Heart right ventricle (tissue), 16 donors: ENCODE data around the gene SETD1B. TPM values are rescaled to one million over a fixed set of nuclear protein-coding genes. Genes with fewer than 3 reads are reported as not detected.
"Not testable (repeated sequence)": the region's sequence is repeated elsewhere in the genome, so short reads cannot be mapped to it uniquely, and the experiment has no call there.

Experiments used
- ATAC-seq, 8 donors: fragments of 200-7000 bp; cut with Tn5 transposase; one replicate each; pipeline ENCODE4 v1.9.1; 2020; ENCODE audit warnings: mild to moderate bottlenecking in 8 of 8, moderate library complexity in 8 of 8, moderate number of reproducible peaks in 1 of 8
- DNase-seq, 2 donors: peaks; one replicate each; pipeline ENCODE4 v3.0.0-alpha.2; 2020
- H3K27ac ChIP-seq, 10 donors: fragments of 200-600 bp; sonication (generic) in 2 of 10; one replicate each; pipeline versions ENCODE4 v1.5.0 to v1.8.0; 2020 to 2022; ENCODE audit warnings: mild to moderate bottlenecking in 3 of 10
- H3K27me3 ChIP-seq, 7 donors: fragments of 200-600 bp; one replicate each; pipeline ENCODE4 v1.8.0; 2021 to 2022; ENCODE audit warnings: mild to moderate bottlenecking in 2 of 7
- H3K36me3 ChIP-seq, 9 donors: fragments of 200-600 bp; sonication (generic) in 1 of 9; one replicate each; pipeline versions ENCODE4 v1.5.0 to v1.8.0; 2020 to 2022; ENCODE audit warnings: mild to moderate bottlenecking in 2 of 9
- H3K4me1 ChIP-seq, 9 donors: fragments of 200-600 bp; sonication (generic) in 1 of 9; one replicate each; pipeline versions ENCODE4 v1.5.0 to v1.8.0; 2020 to 2022; ENCODE audit warnings: mild to moderate bottlenecking in 4 of 9
- H3K4me3 ChIP-seq, 10 donors: fragments of 200-600 bp; sonication (generic) in 2 of 10; one replicate each; pipeline versions ENCODE4 v1.5.0 to v1.8.0; 2020 to 2022; ENCODE audit warnings: mild to moderate bottlenecking in 7 of 10, moderate library complexity in 2 of 10
- H3K9me3 ChIP-seq, 11 donors: fragments of 200-600 bp in 10 of 11; sonication (generic) in 2 of 11; one replicate each; pipeline versions ENCODE4 v1.5.0 to v1.8.0; 2013 to 2022; ENCODE audit warnings: mild to moderate bottlenecking in 2 of 11, control low read depth in 1 of 11, moderate library complexity in 1 of 11
- WGBS, 2 donors: extraction: QIAGEN DNeasy Blood & Tissue Kit; methylation state at CpG; one replicate each; pipeline ENCODE4 v1.1.7; 2013; ENCODE audit warnings: inconsistent platforms in 1 of 2; 5-methylcytosine and 5-hydroxymethylcytosine counted together
- intact Hi-C, 10 donors: fragments of 100-400 bp; cut with DNase I; formaldehyde crosslinking; loops; one replicate each; pipeline versions ENCODE4 v1.11.1 to v1.14.2; 2022
- polyA plus RNA-seq, 2 donors: library from polyadenylated mRNA; stranded (reverse); fragments of 200-250 nt; gene quantifications; one replicate each; pipeline ENCODE4 v1.2.3, GENCODE V29; 2013
- total RNA-seq, 10 donors: library from RNA; stranded (reverse); fragmentation: NEBNext Ultra II Directional in 3 of 10; extraction: Animal tissue kit (Norgen Biotek cat#: 25700) in 3 of 10; gene quantifications; one replicate each; pipeline versions ENCODE4 v1.2.1 to v1.2.4, GENCODE V29; 2021 to 2023
- TF ChIP-seq, protein P1 (sequence below), 9 donors: fragments of 200-600 bp; sonication (generic) in 2 of 9; IDR thresholded peaks; one replicate each; pipeline versions ENCODE4 v1.5.0 to v1.8.0; 2021 to 2022; ENCODE audit warnings: antibody characterized with exemption in 9 of 9, mild to moderate bottlenecking in 5 of 9, moderate library complexity in 1 of 9
- donor health status: Arrhythmogenic right ventricular cardiomyopathy.
- donor health status: ischemic (EF 13 %, LVEDD 7.1; RV severe dilation, severe dysfunction).
- donor health status: healthy with polysubstance abuse.
- donor health status: DM: no; HTN: yes; CAD: no.
- donor health status: DM: no; HTN: no; CAD: no.
- donor health status: ischemic (EF 25% LVEDD 6.9; RV normal size, moderate dysfunction).
- donor health status: ischemic (EF 25% LVEDD 5.7; RV mildly dilated, moderate dysfunction).
- donor health status: healthy.
- donor health status: DM: yes; HTN: yes; CAD: no.
- donor health status: Ischemic cardiomyopathy.
- donor health status: ischemic (EF 35%, LVEDD 5.7; RV mildly dilated, moderate dysfunction).
- donor health status: nonischemic (EF 11% LVEDD 7.7; RV severe dilation, severe dysfunction).
- donor health status: DM: yes; HTN: yes; CAD: no.
- donor health status: PGD.
- donor health status: ischemic (EF 29% LVEDD 5.4; RV normal size, mild dysfunction).
- donor health status: nonischemic (EF 23%, LVEDD 6.1; RV moderate dilation, normal function).

Gene SETD1B
- total and polyA plus RNA-seq, 12 donors: 2.8 to 14.8 (median 11.2) TPM

DNA sequence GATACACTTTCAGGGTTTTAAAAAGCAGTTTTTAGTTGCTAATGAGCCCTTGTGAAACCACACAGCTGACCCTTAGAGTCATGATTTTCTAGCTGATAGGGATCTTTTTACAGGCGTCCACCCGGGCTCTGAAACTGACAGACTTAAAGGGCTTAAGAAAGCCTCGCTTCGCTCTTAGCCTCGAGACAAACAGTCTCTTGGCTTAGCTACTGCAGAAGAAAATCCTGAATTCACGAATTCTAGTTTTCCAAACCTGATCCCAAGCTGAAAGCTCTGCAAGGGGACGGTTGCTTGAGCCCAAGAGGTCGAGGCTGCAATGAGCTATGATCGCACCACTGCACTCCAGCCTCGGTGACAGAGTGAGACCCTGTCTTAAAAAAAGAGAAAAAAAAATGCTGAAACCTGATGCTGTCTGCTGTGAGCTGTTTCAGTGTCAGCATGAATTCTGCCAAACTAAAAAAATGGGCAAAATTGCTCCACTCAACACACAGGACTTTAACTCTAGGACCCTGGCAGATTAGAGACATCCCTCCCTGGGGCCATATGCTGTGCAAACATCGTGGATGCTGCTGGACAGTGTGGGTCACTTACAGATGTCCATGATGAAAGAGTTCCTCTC is 57.9 kb downstream of the SETD1B start:
- H3K36me3 ChIP-seq: no peaks in the 10 kb centered on the region
- peak overlapping the region in 2 of 10 donors; percentile 4 to 29 for H3K27ac ChIP-seq
- no peaks in the 10 kb centered on the region for H3K9me3 ChIP-seq
- TF ChIP-seq, protein P1, sequence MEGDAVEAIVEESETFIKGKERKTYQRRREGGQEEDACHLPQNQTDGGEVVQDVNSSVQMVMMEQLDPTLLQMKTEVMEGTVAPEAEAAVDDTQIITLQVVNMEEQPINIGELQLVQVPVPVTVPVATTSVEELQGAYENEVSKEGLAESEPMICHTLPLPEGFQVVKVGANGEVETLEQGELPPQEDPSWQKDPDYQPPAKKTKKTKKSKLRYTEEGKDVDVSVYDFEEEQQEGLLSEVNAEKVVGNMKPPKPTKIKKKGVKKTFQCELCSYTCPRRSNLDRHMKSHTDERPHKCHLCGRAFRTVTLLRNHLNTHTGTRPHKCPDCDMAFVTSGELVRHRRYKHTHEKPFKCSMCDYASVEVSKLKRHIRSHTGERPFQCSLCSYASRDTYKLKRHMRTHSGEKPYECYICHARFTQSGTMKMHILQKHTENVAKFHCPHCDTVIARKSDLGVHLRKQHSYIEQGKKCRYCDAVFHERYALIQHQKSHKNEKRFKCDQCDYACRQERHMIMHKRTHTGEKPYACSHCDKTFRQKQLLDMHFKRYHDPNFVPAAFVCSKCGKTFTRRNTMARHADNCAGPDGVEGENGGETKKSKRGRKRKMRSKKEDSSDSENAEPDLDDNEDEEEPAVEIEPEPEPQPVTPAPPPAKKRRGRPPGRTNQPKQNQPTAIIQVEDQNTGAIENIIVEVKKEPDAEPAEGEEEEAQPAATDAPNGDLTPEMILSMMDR (IDR thresholded peaks at IDR 0.05): no peak
- H3K4me1 ChIP-seq: peaks cover 5 to 20% (median 10%) of the 10 kb centered on the region in 9 donors
- H3K27me3 ChIP-seq: no peaks in the 10 kb centered on the region
- no peak for ATAC-seq
- no peak for DNase-seq
- intact Hi-C loops: no loop called here
- H3K4me3 ChIP-seq: no peak overlapping the region
- WGBS, 2 donors: 42 to 43% methylated on average over 11 of the region's 11 CpGs

GRCh38 chr12:121866331-121866730 is 62.5 kb downstream of the SETD1B start:
- ATAC-seq: no peak
- Histone ChIP-seq H3K27ac (no peak overlapping the region), H3K9me3 (no peaks in the 10 kb centered on the region), H3K36me3 (no peaks in the 10 kb centered on the region), H3K4me3 (no peak overlapping the region), H3K27me3 (no peaks in the 10 kb centered on the region), H3K4me1 (no peaks in the 10 kb centered on the region)
- DNase-seq: no peak
- intact Hi-C loops: no loop called here
- TF ChIP-seq, protein P1 (IDR thresholded peaks at IDR 0.05): no peak
- WGBS, 2 donors: 85 to 90% methylated on average over 4 of the region's 4 CpGs

- H3K27me3 ChIP-seq, intact Hi-C loops, ATAC-seq, H3K9me3 ChIP-seq, H3K4me3 ChIP-seq, H3K36me3 ChIP-seq, DNase-seq, H3K27ac ChIP-seq: not testable (repeated sequence)
- WGBS, 2 donors: 93 to 96% methylated on average over 8 of the region's 8 CpGs
- peaks cover 0 to 17% (median 0%) of the 10 kb centered on the region in 9 donors for H3K4me1 ChIP-seq
Measured at GRCh38 chr12:121869229-121869628, 65.4 kb downstream of the SETD1B start.

GRCh38 chr12:121871467-121871866 is 67.7 kb downstream of the SETD1B start:
- Histone ChIP-seq H3K27ac (no peak overlapping the region), H3K36me3 (no peaks in the 10 kb centered on the region), H3K27me3 (no peaks in the 10 kb centered on the region), H3K4me1 (peaks cover 0 to 27% (median 0%) of the 10 kb centered on the region in 9 donors), H3K9me3 (no peaks in the 10 kb centered on the region), H3K4me3 (no peak overlapping the region)
- ATAC-seq: no peak
- WGBS, 2 donors: 73 to 77% methylated on average over 3 of the region's 3 CpGs
- TF ChIP-seq, protein P1 (IDR thresholded peaks at IDR 0.05): no peak
- intact Hi-C loops: no loop called here
- no peak for DNase-seq

DNA sequence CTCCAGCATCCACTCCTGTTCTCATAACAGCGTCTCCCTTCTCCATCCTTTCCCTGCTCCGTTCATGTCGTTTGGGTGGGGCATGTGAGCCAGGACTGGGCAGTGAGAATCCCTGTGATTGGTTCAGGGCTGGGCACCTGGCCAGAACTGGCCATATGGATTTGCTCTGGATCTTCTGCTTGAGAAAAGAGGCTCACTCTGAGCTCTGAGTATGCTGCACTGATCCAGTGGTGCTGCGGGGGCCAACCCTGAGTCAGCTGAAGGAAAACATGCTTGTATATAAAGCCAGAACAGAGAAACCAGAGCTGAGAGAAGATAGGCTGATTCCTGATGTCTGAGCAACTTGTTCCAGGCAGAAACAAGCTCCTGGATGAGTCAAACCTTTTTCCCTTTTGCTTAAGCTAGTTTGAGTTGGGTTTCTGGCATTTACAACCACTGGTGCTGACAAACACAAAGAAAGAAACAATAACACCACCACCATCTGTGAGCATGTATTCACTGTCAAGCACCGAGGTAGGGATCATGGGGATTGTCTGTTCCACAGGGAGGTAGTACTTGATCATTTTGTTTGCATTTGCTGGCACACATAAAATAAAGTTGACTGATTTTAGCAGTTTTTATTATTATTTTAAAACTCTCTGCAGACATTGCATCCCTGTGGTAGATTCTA is 68.9 kb downstream of the SETD1B start:
- peaks cover 0 to 27% (median 0%) of the 10 kb centered on the region in 9 donors for H3K4me1 ChIP-seq
- TF ChIP-seq, protein P1 (IDR thresholded peaks at IDR 0.05): no peak

More for the DNA sequence above, 68.9 kb downstream of the SETD1B start:
- Histone ChIP-seq H3K9me3 (no peaks in the 10 kb centered on the region), H3K27me3 (no peaks in the 10 kb centered on the region), H3K27ac (no peak overlapping the region), H3K4me3 (no peak overlapping the region), H3K36me3 (no peaks in the 10 kb centered on the region)
- DNase-seq: peak; percentile 9 to 25
- ATAC-seq: peak in 5 of 8 donors; percentile 17 to 75 (median 31)
- intact Hi-C loops: no loop called here
- WGBS, 2 donors: 27 to 35% methylated on average over 5 of the region's 5 CpGs
